ENCODE measurements around the gene ARHGEF4. TPM values are rescaled to one million over a fixed set of nuclear protein-coding genes. Genes with fewer than 3 reads are reported as not detected.

ARHGEF4 gene
- total RNA-seq, 6 experiments from 2014 or later, result 0.44 to 6.7 (median 0.67) TPM; not detected in 2

- H3K4me1 ChIP-seq, result no peaks in the 10 kb centered on the region
- H3K27ac ChIP-seq, result no peak overlapping the region
- no peaks in the 10 kb centered on the region for H3K9me3 ChIP-seq
- H3K27me3 ChIP-seq, result no peaks in the 10 kb centered on the region
- no peak overlapping the region for H3K4me3 ChIP-seq
- ATAC-seq (no peak), DNase-seq (no peak)
- intact Hi-C loops (cut with DNase I), result no loop called here
- H3K36me3 ChIP-seq, result peaks cover 0 to 67% (median 26%) of the 10 kb centered on the region in 4 donors
- TF ChIP-seq, protein P1, sequence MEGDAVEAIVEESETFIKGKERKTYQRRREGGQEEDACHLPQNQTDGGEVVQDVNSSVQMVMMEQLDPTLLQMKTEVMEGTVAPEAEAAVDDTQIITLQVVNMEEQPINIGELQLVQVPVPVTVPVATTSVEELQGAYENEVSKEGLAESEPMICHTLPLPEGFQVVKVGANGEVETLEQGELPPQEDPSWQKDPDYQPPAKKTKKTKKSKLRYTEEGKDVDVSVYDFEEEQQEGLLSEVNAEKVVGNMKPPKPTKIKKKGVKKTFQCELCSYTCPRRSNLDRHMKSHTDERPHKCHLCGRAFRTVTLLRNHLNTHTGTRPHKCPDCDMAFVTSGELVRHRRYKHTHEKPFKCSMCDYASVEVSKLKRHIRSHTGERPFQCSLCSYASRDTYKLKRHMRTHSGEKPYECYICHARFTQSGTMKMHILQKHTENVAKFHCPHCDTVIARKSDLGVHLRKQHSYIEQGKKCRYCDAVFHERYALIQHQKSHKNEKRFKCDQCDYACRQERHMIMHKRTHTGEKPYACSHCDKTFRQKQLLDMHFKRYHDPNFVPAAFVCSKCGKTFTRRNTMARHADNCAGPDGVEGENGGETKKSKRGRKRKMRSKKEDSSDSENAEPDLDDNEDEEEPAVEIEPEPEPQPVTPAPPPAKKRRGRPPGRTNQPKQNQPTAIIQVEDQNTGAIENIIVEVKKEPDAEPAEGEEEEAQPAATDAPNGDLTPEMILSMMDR (IDR thresholded peaks at IDR 0.05), result no peak
- no peak for TF ChIP-seq POLR2A (IDR thresholded peaks at IDR 0.05)
- WGBS (ENCODE audit: insufficient coverage, low coverage, low lambda C conversion rate, missing lambda C conversion rate), result no CpG with 5 or more reads among the region's 6 CpGs
Observed at GRCh38 chr2:131048641-131049040, 211.9 kb downstream of the ARHGEF4 start.

DNA sequence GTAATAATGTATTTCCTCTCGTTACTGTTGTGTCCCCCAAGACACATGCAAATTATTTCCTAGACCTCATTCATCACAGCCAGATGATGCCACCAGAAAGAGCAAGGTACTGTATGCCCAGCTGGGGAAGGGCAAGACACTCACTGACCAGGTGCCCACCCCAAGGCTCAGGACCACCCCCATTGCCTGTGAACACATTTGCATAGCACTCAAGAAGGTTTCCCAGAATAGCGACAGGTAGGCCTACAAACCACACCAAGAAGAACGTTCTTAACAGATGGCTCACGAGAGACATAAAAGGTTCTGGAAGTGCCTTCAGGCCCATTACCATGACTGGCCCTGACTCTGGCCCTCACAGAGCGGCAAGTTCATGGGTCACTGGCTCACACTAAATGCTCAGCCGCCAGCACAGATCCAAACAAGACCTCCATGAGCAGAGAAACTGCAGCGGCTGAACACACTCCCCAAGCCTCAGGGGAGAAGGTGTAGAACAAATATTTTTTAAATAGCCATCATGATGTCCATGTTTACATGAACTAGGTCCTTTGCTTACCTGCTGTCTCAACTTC is 212.5 kb downstream of the ARHGEF4 start:
- intact Hi-C loops (cut with DNase I), result no loop called here
- DNase-seq (no peak), ATAC-seq (no peak)
- Histone ChIP-seq H3K27ac (no peak overlapping the region), H3K27me3 (no peaks in the 10 kb centered on the region), H3K9me3 (no peaks in the 10 kb centered on the region), H3K4me3 (no peak overlapping the region), H3K36me3 (peaks cover 1 to 73% (median 28%) of the 10 kb centered on the region in 4 donors), H3K4me1 (no peaks in the 10 kb centered on the region)
- WGBS (ENCODE audit: insufficient coverage, low coverage, low lambda C conversion rate, missing lambda C conversion rate), result 88% methylated on average over 1 of the region's 7 CpGs
- TF ChIP-seq, protein P1 (IDR thresholded peaks at IDR 0.05), result no peak
- no peak for TF ChIP-seq POLR2A (IDR thresholded peaks at IDR 0.05)

DNA sequence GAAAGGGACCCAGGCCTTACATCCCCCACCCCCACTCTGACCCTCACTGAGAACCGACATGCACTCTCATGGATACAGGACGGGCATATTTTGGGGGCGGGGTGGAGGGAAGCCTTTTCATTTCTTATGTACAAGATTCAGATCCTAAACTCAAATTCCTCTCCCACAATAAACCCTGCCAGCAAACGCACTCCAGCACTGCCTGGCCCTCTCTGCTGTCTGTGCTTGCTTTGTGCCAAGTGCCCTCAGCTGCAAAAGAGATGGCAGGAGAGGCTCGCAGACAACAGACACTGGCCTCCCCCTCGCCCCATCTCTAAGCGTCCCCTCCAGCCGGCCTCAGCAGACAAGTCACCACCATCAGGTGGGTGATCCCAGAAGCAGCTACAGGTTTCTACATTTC is 214.2 kb downstream of the ARHGEF4 start:
- Histone ChIP-seq H3K4me3 (no peak overlapping the region), H3K36me3 (peaks cover 4 to 90% (median 43%) of the 10 kb centered on the region in 4 donors), H3K9me3 (no peaks in the 10 kb centered on the region), H3K27ac (no peak overlapping the region), H3K4me1 (no peaks in the 10 kb centered on the region), H3K27me3 (no peaks in the 10 kb centered on the region)
- no CpG with 5 or more reads among the region's 8 CpGs for WGBS (ENCODE audit: insufficient coverage, low coverage, low lambda C conversion rate, missing lambda C conversion rate)
- TF ChIP-seq, protein P1 (IDR thresholded peaks at IDR 0.05), result no peak
- no peak for TF ChIP-seq POLR2A (IDR thresholded peaks at IDR 0.05)
- ATAC-seq, result no peak
- DNase-seq, result no peak
- intact Hi-C loops (cut with DNase I), result no loop called here

DNA sequence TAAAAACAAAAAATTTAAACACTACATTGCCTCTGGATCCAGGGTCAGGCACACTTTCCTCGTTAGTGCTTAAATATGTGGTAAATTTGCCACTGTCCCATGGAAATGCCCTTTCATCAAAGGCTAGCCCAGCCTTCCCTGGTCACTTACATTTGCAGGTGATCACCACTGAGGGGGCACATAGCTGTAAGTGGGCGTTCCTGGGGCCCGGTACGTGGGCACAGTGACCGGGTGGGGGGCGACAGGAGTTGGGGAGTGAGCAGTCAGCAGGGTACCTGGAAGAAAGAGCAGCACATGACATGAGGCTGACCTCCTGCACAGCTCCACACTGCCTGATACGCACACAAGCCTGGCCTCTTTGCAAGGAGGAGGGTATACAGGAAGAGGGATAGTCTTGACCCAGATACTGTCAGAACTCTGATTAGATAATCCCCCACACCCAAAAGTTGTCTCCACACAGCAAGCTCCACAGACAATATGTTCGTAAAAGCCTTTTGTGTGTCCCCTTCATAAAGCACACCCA is 216.1 kb downstream of the ARHGEF4 start:
- Histone ChIP-seq H3K9me3 (no peaks in the 10 kb centered on the region), H3K4me1 (no peaks in the 10 kb centered on the region), H3K27me3 (no peaks in the 10 kb centered on the region), H3K4me3 (no peak overlapping the region), H3K36me3 (peaks cover 4 to 93% (median 44%) of the 10 kb centered on the region in 4 donors), H3K27ac (no peak overlapping the region)
- no peak for TF ChIP-seq POLR2A (IDR thresholded peaks at IDR 0.05)
- TF ChIP-seq, protein P1 (IDR thresholded peaks at IDR 0.05), result no peak
- intact Hi-C loops (cut with DNase I), result no loop called here
- WGBS (ENCODE audit: insufficient coverage, low coverage, low lambda C conversion rate, missing lambda C conversion rate), result 88% methylated on average over 3 of the region's 8 CpGs
- no peak for ATAC-seq
- DNase-seq, result no peak
